ENCODE measurements around the gene TCF3.

The TCF3 gene

GRCh38 chr19:1577929-1578618 lies 74.3 kb downstream of the TCF3 start:
- no peak for DNase-seq

GRCh38 chr19:1577090-1577928 lies 75.1 kb downstream of the TCF3 start:
- no peak for DNase-seq

- DNase-seq = no peak
Measured at GRCh38 chr19:1576242-1577089, 75.9 kb downstream of the TCF3 start.

DNA sequence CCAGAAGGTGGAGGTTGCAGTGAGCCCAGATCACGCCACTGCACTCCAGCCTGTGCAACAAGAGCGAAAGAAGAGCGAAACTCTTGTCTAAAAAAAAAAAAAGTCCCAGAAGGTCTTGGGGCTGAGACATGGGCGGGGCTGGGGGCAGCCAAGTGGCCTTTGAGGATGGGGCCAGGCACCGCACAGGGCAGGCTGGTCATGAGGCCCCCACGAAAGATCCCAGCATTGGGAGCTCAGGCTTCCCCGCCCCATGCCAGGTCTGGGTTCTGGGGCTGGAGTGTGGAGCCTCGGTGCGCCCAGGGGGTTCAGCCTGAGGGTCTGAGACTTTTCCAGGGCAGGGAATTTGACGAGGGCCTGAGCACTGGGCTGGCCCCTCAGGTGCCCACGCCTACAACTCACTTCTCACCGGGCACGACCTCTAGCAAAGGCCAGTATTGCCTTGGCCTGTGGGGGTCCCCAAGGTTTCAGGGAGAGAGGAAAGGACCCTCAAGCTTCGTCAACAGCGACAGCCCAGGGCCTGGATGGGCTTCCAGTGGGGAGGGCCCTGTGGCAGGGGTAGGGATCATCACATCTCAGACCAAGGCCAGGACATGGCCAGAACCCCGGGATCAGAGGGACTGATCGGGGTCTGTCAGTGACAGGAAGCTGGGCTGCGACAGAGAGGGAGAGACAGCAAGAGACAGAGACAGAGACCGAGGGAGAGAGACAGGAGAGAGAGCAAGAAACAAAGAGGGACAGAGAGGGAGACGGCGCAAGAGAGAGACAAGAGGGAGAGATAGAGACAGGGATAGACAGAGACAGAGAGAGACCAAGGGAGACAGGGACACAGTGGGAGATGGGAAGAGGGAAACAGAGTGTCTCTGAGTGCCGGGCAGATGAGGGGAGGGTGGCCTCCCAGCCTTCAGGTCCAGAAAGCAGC lies 76.8 kb downstream of the TCF3 start:
- DNase-seq = no peak

GRCh38 chr19:1574354-1575136 lies 77.9 kb downstream of the TCF3 start:
- DNase-seq = no peak

- no peak for DNase-seq
Measured at GRCh38 chr19:1572795-1573194, 79.6 kb downstream of the TCF3 start.

GRCh38 chr19:1571358-1571757 lies 81.1 kb downstream of the TCF3 start:
- no peak for DNase-seq

DNA sequence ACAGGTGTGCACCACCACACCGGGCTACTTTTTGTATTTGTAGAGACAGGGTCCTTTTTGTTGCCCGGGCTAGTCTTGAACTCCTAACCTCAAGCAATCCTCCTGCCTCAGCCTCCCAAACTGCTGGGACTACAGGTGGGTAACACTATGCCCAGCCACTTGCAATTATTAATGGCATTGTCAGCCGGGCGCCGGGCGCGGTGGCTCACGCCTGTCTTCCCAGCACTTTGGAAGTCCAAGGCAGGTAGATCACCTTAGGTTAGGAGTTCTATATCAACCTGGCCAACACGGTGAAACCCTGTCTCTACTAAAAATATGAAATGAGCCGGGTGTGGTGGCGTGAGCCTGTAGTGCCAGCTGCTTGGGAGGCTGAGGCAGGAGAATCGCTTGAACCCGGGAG lies 81.6 kb downstream of the TCF3 start:
- DNase-seq = no peak

- DNase-seq = no peak
Measured at GRCh38 chr19:1569997-1570396, 82.4 kb downstream of the TCF3 start.

DNA sequence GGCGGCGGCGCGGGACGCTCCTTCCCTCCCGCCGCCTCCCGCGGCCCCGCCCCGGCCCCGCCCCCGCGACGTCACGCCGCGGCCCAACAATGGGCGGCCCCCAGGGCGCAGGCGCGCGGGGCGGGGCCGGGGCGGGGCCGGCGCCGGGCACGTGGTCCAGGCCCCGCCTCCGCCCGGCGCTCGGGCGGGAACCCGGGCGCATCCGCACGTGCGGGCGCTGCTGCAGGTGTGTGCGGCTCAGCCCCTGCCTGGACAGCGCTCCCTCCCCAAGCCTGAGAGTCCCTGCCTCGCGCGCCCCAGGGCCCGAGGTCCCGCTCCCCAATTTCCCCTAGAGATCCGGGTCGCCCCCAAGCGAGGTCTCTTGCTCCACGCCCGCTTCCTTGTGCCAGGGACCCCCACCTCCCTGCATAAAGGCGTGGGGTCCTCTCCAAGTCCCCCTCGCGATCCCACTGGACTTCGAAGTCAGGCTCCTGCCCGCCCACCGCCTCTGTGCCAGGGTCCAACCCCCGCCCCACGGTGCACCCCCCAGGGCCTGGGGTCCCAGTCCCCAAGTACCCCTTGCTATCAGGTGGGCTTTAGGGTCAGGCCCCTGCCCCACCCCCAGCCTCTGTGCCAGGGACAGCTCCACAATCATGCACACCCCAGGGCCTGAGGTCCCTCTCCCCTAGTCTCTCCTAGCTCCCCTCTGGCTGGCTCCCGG lies 83.9 kb downstream of the TCF3 start, which contains the start of gene MEX3D:
TSS of gene MEX3D (minus strand) at position 6 of the 700 bp plus-strand sequence. CDS start 267 bp downstream, outside the sequence.
- DNase-seq = peak; percentile 89

DNA sequence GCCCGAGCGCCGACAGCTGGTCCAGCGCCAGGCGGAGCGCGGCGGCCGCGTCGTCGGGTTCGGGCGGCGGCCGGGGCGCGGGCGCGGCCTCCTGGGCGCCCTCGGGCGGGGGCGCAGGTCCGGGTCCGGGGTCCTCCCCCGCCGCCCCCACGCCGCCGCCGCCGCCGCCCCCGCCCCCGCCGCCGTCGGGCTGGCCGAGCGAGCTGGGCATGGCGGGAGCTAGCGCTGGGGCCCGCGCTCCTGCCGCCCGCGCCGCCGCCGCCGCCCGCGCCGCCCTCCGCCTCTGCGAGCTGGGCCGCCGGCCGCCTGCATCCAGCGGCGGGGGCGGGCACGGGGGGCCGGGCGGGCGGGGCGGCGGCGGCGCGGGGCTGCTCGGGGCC lies 84.6 kb downstream of the TCF3 start:
- no peak for DNase-seq

DNA sequence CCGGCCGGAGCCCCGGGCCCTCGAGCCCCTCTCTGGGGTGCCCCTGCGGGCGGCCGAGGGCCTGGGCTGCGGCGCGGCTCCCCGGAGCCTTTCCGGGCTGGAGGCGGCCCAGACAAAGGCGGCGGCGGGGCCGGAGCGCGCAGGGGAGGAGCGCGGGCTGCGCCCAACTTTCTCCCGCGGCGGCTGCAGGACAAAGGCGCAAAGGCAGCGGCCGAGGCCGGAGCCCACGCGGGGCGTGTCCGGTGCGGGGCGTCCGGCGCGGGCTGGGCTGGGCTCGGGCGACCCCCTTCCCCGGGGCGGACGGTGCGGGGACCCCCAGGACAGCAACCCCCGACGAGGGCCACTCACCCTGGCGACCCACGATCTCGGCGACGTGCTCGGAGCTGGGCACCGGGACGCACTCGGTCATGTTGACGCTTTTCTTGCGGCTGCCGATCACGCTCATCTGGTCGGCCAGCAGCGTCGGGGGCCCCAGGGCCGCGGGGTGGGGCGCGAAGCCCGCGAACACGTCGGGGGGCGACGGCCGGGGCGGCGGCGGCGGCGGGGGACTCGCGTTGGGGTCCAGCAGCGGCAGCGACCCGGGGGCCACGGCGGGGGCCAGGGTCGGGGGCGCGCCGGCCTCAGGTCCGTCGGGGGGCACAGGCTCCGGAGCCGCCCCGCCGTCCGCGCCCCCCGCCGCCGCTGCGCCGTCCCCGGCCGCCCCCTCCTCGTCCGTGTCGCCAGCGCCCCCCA lies 85.1 kb downstream of the TCF3 start:
- no peak for DNase-seq

- DNase-seq = no peak
Measured at GRCh38 chr19:1566392-1567115, 85.9 kb downstream of the TCF3 start.

- no peak for DNase-seq
Measured at GRCh38 chr19:1563251-1563650, 89.2 kb downstream of the TCF3 start.

DNA sequence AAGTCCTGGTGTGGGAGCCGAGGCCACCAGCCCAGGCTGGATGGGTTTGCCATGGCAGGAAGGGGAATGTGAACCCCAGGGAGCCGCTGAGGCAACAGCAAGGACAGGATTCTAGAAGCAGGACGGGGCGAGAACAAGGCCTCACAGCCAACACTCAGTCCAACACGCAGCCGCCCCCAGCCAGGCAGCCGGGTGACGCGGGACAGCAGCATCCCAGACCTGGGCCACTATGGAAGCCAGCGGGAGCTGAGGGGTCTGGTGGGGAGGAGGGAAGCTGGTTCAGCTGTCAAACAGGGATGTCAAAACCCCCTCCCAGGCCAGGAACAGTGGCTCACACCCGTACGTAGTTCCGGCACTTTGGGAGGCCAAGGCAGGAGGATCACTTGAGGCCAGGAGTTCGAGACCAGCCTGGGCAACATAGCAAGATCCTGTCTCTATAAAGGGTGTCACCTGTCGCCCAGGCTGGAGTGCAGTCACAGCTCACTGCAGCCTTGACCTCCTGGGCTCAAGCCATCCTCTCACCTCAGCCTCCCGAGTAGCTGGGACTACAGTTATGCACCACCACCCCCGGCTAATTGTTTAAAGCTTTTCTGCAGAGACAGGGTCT lies 91.1 kb downstream of the TCF3 start:
- no peak for DNase-seq

DNA sequence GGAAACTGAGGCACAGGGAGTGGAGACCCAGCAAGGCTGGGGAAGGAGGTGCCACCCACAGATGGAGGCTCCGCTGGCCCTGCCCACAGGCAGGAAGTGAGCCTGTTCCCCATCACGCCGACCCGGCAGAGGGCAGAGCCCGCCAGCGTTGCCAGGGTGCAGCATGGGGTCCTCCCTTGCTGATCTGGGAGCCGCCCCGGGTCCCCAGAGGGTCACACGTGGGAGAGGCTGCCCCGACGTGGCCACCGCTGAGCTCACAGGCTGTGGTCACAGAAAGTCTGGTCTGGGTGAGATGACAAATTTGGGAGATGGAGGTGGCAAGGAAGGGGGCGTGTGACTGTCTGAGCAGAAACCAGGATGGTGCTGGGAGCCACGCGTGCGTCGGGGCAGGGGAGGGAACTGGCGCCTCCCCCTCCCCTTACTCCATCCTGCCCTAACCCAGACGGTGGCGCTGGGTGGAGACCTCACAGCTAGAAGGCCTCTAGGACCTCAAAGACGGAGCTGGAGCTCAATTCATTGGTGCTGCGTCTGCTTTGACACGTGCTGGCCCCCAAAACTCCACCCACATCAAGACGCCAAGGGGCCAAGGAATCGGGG lies 92.0 kb downstream of the TCF3 start:
- DNase-seq = no peak

All from CD4-positive, alpha-beta T cell treated with Interleukin-6 for 4 hours (primary cell).